ENCODE results near the gene TMEM214.
A peak's percentile ranks its signal among the peaks of the same experiment; 100 is the strongest.

Gene TMEM214

DNA sequence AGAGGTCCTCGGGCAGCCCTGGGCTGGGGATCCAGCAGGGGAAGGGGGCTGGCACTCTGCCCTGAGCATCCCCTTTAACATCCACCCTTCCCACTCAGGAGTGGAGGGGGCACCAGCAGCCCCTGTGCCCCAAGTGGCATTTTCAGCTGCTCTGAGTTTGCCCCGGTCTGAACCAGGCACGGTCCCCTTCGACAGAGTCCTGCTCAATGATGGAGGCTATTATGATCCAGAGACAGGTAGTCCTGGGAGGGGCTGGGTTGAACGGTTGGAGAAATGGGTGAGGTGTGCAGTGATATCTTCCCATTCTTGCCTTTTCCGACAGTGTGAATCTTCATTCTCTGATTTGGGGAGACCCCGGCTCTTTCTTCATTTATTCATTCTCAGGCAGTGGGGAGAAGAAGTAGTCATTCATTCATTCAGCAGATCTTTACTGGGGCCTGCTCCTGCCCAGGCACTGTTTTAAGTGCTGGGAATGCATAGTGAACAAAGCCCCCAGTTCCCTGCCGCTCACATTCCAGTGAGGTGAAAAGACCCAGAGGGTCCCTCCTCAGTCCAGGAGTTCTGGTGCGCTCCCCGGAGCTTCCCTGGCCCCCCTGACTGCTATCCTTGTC, 52.4 kb downstream of the TMEM214 start:
- no peak for DNase-seq (ENCODE audit: low spot score)

DNA sequence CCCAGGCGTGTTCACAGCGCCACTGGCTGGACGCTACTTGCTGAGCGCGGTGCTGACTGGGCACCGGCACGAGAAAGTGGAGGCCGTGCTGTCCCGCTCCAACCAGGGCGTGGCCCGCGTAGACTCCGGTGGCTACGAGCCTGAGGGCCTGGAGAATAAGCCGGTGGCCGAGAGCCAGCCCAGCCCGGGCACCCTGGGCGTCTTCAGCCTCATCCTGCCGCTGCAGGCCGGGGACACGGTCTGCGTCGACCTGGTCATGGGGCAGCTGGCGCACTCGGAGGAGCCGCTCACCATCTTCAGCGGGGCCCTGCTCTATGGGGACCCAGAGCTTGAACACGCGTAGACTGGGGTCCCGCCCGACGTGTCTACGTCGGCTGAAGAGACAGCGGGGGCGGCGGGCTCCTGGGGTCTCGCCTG, 52.9 kb downstream of the TMEM214 start:
- DNase-seq (ENCODE audit: low spot score): no peak

DNA sequence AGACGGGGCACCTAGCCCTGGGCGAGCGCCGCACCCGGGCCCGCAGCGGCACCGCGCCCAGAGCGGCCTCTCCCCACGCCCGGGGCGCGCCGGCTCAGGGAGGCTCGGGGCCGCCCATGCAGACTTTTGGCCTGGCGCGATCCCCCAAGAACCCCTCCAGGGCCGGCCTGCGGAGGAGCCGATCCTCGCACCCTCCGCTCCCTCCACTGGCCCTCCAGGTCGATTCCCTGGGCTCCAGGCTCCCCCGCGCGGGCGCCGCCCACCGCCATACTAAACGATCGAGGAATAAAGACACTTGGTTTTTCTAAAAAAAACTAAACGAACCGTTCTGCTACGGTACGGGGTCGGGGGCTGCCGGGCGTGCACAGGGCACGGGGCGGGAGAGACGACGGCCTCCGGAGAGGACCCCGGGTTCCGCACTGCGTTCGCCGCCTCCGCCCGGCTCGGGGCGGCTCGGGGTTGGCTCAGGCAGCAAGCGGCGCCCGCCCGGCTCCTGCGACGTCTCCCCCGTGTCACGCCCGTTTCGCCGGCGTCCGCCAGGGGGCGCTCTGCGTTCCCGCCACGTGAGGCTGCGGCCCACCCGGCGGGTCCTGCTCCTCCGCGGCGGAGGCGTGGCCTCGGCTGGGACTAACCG, 53.4 kb downstream of the TMEM214 start:
- DNase-seq (ENCODE audit: low spot score): no peak

- DNase-seq (ENCODE audit: low spot score): peak; percentile 97
Observed at GRCh38 chr2:27086724-27087593, 54.2 kb downstream of the TMEM214 start, which contains the start of gene KHK. Gene KHK, plus strand, starts transcription at chr2:27086772. Its CDS starts 488 bp downstream, at chr2:27087260.

DNA sequence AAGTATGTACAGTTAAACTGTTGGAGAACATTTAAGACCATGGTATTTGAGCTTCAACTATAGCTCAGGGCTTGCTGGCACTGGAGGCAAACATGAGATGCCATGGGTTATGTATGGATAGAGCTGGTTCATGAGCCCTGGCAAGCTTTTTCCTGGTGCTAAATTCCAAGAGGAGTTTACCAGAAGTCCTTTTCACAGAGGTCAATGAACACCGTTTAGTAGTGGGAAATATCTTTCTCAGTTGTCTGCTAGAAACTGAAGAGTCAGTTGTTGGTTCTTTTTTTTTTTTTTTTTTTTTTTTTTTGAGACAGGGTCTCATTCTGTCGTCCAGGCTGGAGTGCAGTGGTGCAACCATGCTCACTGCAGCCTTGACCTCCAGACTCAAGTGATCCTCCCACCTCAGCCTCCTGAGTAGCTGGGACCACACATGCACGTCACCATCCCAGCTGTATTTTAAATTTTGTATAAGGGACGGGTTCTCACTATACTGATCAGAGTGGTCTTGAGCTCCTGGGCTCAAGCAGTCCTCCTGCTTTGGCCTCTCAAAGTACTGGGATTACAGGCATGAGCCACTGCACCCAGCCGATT, 55.2 kb downstream of the TMEM214 start:
- no peak for DNase-seq (ENCODE audit: low spot score)

DNA sequence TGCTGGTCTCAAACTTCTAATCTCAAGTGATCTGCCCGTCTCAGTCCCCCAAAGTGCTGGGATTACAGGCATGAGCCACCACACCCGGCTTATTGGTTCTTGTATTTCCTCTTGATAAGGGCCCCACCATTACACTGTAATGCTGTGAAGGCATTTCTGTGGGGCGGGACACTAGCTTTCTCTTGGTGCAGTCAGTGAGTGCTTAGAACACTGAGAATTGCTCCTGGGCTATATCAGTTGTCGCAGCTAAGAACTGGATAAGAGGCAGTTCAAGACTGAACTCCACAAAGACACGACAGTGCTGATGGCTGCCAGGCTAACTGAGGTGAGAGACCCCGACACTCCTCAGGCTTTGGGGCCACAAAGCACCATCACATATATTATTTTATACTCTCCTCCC, 55.9 kb downstream of the TMEM214 start:
- DNase-seq (ENCODE audit: low spot score): no peak

DNA sequence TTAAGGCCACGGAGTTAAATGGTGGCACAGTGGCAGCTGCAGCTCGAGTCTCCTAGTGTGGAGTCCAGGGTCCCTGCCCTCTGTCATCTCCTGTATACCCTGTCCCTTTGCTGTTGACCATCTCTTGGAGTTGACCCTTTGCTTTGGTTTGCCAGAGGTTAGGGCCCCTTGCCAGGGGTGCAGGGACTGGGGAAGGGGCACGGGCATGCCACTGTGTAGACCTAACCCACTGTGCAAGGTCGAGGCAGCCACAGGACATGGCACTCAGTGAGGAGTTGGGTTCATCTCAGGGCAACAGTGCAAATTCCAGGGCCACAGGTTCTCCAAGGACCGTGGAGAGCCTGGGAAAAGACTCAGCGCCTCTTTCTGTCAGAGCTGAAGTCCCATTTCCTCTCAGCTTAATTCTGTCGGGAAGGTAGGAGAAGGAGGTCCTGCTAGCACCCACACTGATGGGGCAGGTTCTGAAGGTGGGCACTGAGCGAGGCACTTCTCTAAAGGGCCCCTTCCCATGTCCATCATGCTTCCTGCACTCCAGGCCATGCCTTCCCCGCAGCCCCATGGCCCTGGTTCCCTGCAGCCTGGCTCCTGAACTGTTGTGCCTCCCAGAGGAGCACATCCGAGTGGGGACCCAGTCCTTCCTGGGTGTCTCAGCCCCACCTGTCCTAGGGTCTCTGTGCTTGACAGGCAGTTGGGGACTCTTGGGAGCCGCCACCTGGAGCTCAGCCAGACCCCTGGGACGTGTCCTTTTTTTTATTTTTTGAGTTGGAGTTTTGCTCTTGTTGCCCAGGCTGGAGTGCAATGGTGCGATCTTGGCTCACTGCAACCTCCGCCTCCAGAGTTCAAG, 56.6 kb downstream of the TMEM214 start:
- DNase-seq (ENCODE audit: low spot score): no peak

Measured in NAMALWA (cell line).